ENCODE measurements around the gene ARHGAP19. TPM values are rescaled to one million over a fixed set of nuclear protein-coding genes. Genes with fewer than 3 reads are reported as not detected.

The ARHGAP19 gene
- polyA plus RNA-seq, 1 donor from 2014 or later = 5.2 TPM

DNA sequence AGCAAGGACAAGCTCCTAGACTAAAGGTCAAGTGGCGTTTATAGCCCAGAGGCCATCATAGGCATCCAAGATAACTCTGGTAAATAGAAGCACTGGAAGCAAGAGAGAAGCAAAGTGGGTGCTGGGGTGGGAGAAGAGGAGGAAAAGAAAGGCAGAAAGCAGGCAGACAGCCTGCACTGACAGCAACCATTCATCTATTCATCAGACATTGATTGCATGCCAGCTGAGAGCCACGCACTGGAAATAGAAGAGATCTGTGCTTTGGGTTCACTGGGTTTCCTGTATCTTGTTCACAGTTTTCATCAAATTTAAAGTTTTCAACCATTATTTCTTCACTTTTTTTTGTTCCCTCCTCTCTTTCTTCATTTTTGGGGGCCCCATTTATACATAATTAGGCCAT, 102.0 kb downstream of the ARHGAP19 start:
- Histone ChIP-seq H3K79me2 (replicated peaks; ENCODE audit: insufficient read depth, low read length) (no peaks in the 10 kb centered on the region), H3K36me3 (ENCODE audit: insufficient read depth, low read length) (no peaks in the 10 kb centered on the region), H3K27ac (ENCODE audit: low read length) (no peak overlapping the region), H4K20me1 (ENCODE audit: insufficient read depth) (no peaks in the 10 kb centered on the region), H3K9me3 (ENCODE audit: low read length) (no peaks in the 10 kb centered on the region), H3K4me2 (ENCODE audit: low read length) (no peak overlapping the region), H3K4me3 (ENCODE audit: low read length) (no peak overlapping the region), H3K9ac (ENCODE audit: low read length) (no peak overlapping the region), H2AFZ (ENCODE audit: low read depth, low read length) (no peak overlapping the region), H3F3A (ENCODE audit: insufficient read depth, low read length, poor library complexity, severe bottlenecking) (no peaks in the 10 kb centered on the region), H3K27me3 (ENCODE audit: insufficient read depth, low read depth, low read length) (peaks cover 17% of the 10 kb centered on the region), H3K9me2 (ENCODE audit: insufficient read depth, low read length) (no peaks in the 10 kb centered on the region)
- TF ChIP-seq, protein P1, sequence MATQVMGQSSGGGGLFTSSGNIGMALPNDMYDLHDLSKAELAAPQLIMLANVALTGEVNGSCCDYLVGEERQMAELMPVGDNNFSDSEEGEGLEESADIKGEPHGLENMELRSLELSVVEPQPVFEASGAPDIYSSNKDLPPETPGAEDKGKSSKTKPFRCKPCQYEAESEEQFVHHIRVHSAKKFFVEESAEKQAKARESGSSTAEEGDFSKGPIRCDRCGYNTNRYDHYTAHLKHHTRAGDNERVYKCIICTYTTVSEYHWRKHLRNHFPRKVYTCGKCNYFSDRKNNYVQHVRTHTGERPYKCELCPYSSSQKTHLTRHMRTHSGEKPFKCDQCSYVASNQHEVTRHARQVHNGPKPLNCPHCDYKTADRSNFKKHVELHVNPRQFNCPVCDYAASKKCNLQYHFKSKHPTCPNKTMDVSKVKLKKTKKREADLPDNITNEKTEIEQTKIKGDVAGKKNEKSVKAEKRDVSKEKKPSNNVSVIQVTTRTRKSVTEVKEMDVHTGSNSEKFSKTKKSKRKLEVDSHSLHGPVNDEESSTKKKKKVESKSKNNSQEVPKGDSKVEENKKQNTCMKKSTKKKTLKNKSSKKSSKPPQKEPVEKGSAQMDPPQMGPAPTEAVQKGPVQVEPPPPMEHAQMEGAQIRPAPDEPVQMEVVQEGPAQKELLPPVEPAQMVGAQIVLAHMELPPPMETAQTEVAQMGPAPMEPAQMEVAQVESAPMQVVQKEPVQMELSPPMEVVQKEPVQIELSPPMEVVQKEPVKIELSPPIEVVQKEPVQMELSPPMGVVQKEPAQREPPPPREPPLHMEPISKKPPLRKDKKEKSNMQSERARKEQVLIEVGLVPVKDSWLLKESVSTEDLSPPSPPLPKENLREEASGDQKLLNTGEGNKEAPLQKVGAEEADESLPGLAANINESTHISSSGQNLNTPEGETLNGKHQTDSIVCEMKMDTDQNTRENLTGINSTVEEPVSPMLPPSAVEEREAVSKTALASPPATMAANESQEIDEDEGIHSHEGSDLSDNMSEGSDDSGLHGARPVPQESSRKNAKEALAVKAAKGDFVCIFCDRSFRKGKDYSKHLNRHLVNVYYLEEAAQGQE (IDR thresholded peaks at IDR 0.05; ENCODE audit: borderline replicate concordance) = no peak
- TF ChIP-seq POLR2AphosphoS5 (IDR thresholded peaks at IDR 0.05) (no peak), MXI1 (conservative IDR thresholded peaks at IDR 0.05; ENCODE audit: poor library complexity, severe bottlenecking) (no peak)
- TF ChIP-seq, protein P2, sequence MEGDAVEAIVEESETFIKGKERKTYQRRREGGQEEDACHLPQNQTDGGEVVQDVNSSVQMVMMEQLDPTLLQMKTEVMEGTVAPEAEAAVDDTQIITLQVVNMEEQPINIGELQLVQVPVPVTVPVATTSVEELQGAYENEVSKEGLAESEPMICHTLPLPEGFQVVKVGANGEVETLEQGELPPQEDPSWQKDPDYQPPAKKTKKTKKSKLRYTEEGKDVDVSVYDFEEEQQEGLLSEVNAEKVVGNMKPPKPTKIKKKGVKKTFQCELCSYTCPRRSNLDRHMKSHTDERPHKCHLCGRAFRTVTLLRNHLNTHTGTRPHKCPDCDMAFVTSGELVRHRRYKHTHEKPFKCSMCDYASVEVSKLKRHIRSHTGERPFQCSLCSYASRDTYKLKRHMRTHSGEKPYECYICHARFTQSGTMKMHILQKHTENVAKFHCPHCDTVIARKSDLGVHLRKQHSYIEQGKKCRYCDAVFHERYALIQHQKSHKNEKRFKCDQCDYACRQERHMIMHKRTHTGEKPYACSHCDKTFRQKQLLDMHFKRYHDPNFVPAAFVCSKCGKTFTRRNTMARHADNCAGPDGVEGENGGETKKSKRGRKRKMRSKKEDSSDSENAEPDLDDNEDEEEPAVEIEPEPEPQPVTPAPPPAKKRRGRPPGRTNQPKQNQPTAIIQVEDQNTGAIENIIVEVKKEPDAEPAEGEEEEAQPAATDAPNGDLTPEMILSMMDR (IDR thresholded peaks at IDR 0.05; ENCODE audit: poor library complexity, severe bottlenecking) = no peak

DNA sequence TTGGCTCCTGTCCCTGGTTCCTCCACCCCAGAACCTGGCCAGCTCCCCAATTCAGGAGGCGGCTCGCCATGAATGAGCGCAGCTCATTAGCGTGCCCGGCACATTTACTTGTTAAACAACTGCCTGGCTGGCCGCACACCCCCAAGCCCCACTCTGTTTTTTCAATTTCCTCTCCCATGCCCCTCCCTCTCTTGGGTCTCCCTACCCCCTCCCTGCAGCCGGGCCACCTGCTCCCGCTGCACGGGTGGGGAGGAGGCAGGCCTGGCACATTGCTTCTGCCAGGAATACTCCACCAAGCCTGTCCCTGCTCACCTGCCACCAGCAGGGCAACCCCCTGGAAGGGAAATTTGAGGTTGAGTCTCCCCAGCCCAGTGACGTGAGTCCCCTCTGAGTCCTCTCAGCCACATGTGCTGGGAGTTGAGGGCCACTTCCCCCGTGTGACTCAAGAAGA, 104.2 kb downstream of the ARHGAP19 start:
- Histone ChIP-seq H3K9me2 (ENCODE audit: insufficient read depth, low read length) (no peaks in the 10 kb centered on the region), H2AFZ (ENCODE audit: low read depth, low read length) (no peak overlapping the region), H3K9ac (ENCODE audit: low read length) (no peak overlapping the region), H3F3A (ENCODE audit: insufficient read depth, low read length, poor library complexity, severe bottlenecking) (no peaks in the 10 kb centered on the region), H3K4me3 (ENCODE audit: low read length) (no peak overlapping the region), H4K20me1 (ENCODE audit: insufficient read depth) (no peaks in the 10 kb centered on the region), H3K27ac (ENCODE audit: low read length) (no peak overlapping the region), H3K36me3 (ENCODE audit: insufficient read depth, low read length) (no peaks in the 10 kb centered on the region), H3K79me2 (replicated peaks; ENCODE audit: insufficient read depth, low read length) (no peaks in the 10 kb centered on the region), H3K9me3 (ENCODE audit: low read length) (no peaks in the 10 kb centered on the region), H3K27me3 (ENCODE audit: insufficient read depth, low read depth, low read length) (peaks cover 33% of the 10 kb centered on the region), H3K4me2 (ENCODE audit: low read length) (no peak overlapping the region)
- TF ChIP-seq, protein P1 (IDR thresholded peaks at IDR 0.05; ENCODE audit: borderline replicate concordance) = no peak
- TF ChIP-seq TAF1 (IDR thresholded peaks at IDR 0.05; ENCODE audit: low read depth) (no peak), EP300 (conservative IDR thresholded peaks at IDR 0.05; ENCODE audit: poor library complexity, severe bottlenecking) (no peak), MXI1 (conservative IDR thresholded peaks at IDR 0.05; ENCODE audit: poor library complexity, severe bottlenecking) (no peak), RAD21 (conservative IDR thresholded peaks at IDR 0.05) (no peak), POLR2AphosphoS5 (IDR thresholded peaks at IDR 0.05) (no peak), SMC3 (conservative IDR thresholded peaks at IDR 0.05; ENCODE audit: poor library complexity) (no peak), EZH2 (IDR thresholded peaks at IDR 0.05; ENCODE audit: borderline replicate concordance, insufficient read depth, low read length, poor library complexity, severe bottlenecking) (no peak)
- TF ChIP-seq, protein P2 (IDR thresholded peaks at IDR 0.05; ENCODE audit: poor library complexity, severe bottlenecking) = no peak

Measured in neural cell (in vitro differentiated cells).